Skin epidermis (tissue), 12 donors: ENCODE data around the gene H2AZ2.
"Not testable (repeated sequence)": the region's sequence is repeated elsewhere in the genome, so short reads cannot be mapped to it uniquely, and the experiment has no call there.

ENCODE experiments used
- H3K27ac ChIP-seq, 21 experiments: fragments of 200-600 bp; sonication (generic) in 11 of 21; one replicate each; pipeline ENCODE4 v1.5.0; 2020; ENCODE audit warnings: mild to moderate bottlenecking in 3 of 21, inconsistent platforms in 2 of 21, moderate library complexity in 2 of 21
- H3K4me3 ChIP-seq, 7 experiments: fragments of 200-600 bp; sonication (generic) in 2 of 7; one replicate each; pipeline ENCODE4 v1.5.0; 2020; ENCODE audit warnings: inconsistent platforms in 2 of 7, mild to moderate bottlenecking in 2 of 7, moderate library complexity in 1 of 7

H2AZ2 gene

GRCh38 chr7:44875241-44875640 lies 27.4 kb upstream of the H2AZ2 start:
- Histone ChIP-seq H3K27ac (no peak overlapping the region), H3K4me3 (no peak overlapping the region)

GRCh38 chr7:44872787-44873186 lies 24.9 kb upstream of the H2AZ2 start:
- Histone ChIP-seq H3K4me3 (no peak overlapping the region), H3K27ac (peak overlapping the region in 1 of 21 experiments; percentile 31)

GRCh38 chr7:44871918-44872317 lies 24.0 kb upstream of the H2AZ2 start:
- H3K27ac ChIP-seq, result peak overlapping the region in 2 of 21 experiments; percentile 1 to 31
- not testable (repeated sequence) for H3K4me3 ChIP-seq

- H3K27ac ChIP-seq, H3K4me3 ChIP-seq: not testable (repeated sequence)
Observed at GRCh38 chr7:44870780-44871179, 22.9 kb upstream of the H2AZ2 start.

GRCh38 chr7:44870336-44870735 lies 22.4 kb upstream of the H2AZ2 start:
- not testable (repeated sequence) for H3K4me3 ChIP-seq, H3K27ac ChIP-seq

- Histone ChIP-seq H3K4me3 (no peak overlapping the region), H3K27ac (peak overlapping the region in 1 of 21 experiments; percentile 16)
Observed at GRCh38 chr7:44867073-44867995, 19.4 kb upstream of the H2AZ2 start.

GRCh38 chr7:44861949-44862348 lies 14.1 kb upstream of the H2AZ2 start:
- H3K27ac ChIP-seq, H3K4me3 ChIP-seq: not testable (repeated sequence)

- no peak overlapping the region for H3K4me3 ChIP-seq
- H3K27ac ChIP-seq, result no peak overlapping the region
Observed at GRCh38 chr7:44858161-44858560, 10.3 kb upstream of the H2AZ2 start.

GRCh38 chr7:44854644-44855364 lies 6.9 kb upstream of the H2AZ2 start:
- H3K4me3 ChIP-seq, result no peak overlapping the region
- no peak overlapping the region for H3K27ac ChIP-seq

- H3K4me3 ChIP-seq, result no peak overlapping the region
Observed at GRCh38 chr7:44853391-44853790, 5.5 kb upstream of the H2AZ2 start.

GRCh38 chr7:44852590-44852989 lies 4.7 kb upstream of the H2AZ2 start:
- H3K4me3 ChIP-seq, result no peak overlapping the region
- no peak overlapping the region for H3K27ac ChIP-seq

More at GRCh38 chr7:44853391-44853790, 5.5 kb upstream of the H2AZ2 start:
- H3K27ac ChIP-seq, result no peak overlapping the region

GRCh38 chr7:44849885-44850544 lies 2.1 kb upstream of the H2AZ2 start:
- Histone ChIP-seq H3K27ac (no peak overlapping the region), H3K4me3 (no peak overlapping the region)

- H3K27ac ChIP-seq, result peak overlapping the region in 3 of 21 experiments; percentile 82 to 88 (median 88)
- H3K4me3 ChIP-seq, result peak overlapping the region in 1 of 7 experiments; percentile 51
Observed at GRCh38 chr7:44849259-44849884, 1.5 kb upstream of the H2AZ2 start.

- H3K27ac ChIP-seq, result peak overlapping the region; percentile 75 to 98 (median 91)
- H3K4me3 ChIP-seq, result peak overlapping the region; percentile 51 to 84 (median 66)
Observed at GRCh38 chr7:44847509-44847919, 373 bp downstream of the H2AZ2 start.

GRCh38 chr7:44846816-44847508 lies 925 bp downstream of the H2AZ2 start:
- peak overlapping the region; percentile 51 to 84 (median 66) for H3K4me3 ChIP-seq

GRCh38 chr7:44846390-44846789 lies 1.5 kb downstream of the H2AZ2 start:
- peak overlapping the region in 14 of 21 experiments; percentile 82 to 97 (median 90) for H3K27ac ChIP-seq
- peak overlapping the region; percentile 51 to 84 (median 66) for H3K4me3 ChIP-seq

More at GRCh38 chr7:44846816-44847508, 925 bp downstream of the H2AZ2 start:
- peak overlapping the region; percentile 75 to 98 (median 91) for H3K27ac ChIP-seq

GRCh38 chr7:44845451-44845850 lies 2.4 kb downstream of the H2AZ2 start:
- Histone ChIP-seq H3K27ac (no peak overlapping the region), H3K4me3 (peak overlapping the region in 1 of 7 experiments; percentile 75)

- not testable (repeated sequence) for H3K27ac ChIP-seq, H3K4me3 ChIP-seq
Observed at GRCh38 chr7:44843440-44843839, 4.4 kb downstream of the H2AZ2 start.

- peak overlapping the region in 1 of 21 experiments; percentile 4 for H3K27ac ChIP-seq
Observed at GRCh38 chr7:44842675-44843074, 5.2 kb downstream of the H2AZ2 start.

More at GRCh38 chr7:44842675-44843074, 5.2 kb downstream of the H2AZ2 start:
- not testable (repeated sequence) for H3K4me3 ChIP-seq
